GM12878 (cell line): ENCODE measurements around the gene FBXO4. TPM values are rescaled to one million over a fixed set of nuclear protein-coding genes. Genes with fewer than 3 reads are reported as not detected.
A peak's percentile ranks its signal among the peaks of the same experiment; 100 is the strongest.

Experiments
- ATAC-seq: fragments of 200-7000 bp; cut with Tn5 transposase; 3 replicates; pipeline ENCODE4 v1.9.1; 2020; ENCODE audit warnings: mild to moderate bottlenecking, moderate library complexity
- BruUV-seq: library from RNA; stranded (reverse); fragments of 400-500 nt; replicated peaks from 2 replicates; lab custom pipeline; 2021; lab: Mats Ljungman, UMichigan
- CTCF ChIA-PET: fragments of 300-600 bp; sonication (Branson Sonifier 250); formaldehyde crosslinking; extraction: SDS; loops from one replicate; lab custom pipeline; 2021; ENCODE audit warnings: inconsistent platforms; lab: Yijun Ruan, JAX
- POLR2A ChIA-PET: fragments of 350-600 bp; formaldehyde crosslinking; extraction: SDS; loops from one replicate; lab custom pipeline; 2021; ENCODE audit warnings: inconsistent platforms; lab: Charles Lee
- RAD21 ChIA-PET: fragments of 300-600 bp; sonication (Branson Sonifier 250); formaldehyde crosslinking; loops from one replicate; lab custom pipeline; 2023; ENCODE audit warnings: antibody characterized with exemption; ENCODE audit not compliant: unreplicated experiment; lab: Charles Lee
- SMC1A ChIA-PET: fragments of 300-600 bp; sonication (Branson Sonifier 250); formaldehyde crosslinking; loops from one replicate; lab custom pipeline; 2023; ENCODE audit not compliant: unreplicated experiment, uncharacterized antibody; lab: Charles Lee
- DNase-seq: peaks from one replicate; pipeline ENCODE4 v3.0.0-alpha.2; 2011; ENCODE audit warnings: low read depth, low spot score
- FAIRE-seq: peaks from 3 replicates; lab custom pipeline; 2011; peaks lifted over from hg19 to GRCh38; lab: Jason Lieb, UNC
- H2AFZ ChIP-seq: 2 replicates; pipeline ENCODE4 v1.6.0; 2011; ENCODE audit warnings: low read depth, low read length, control low read depth; ENCODE audit not compliant: control insufficient read depth
- H3K27ac ChIP-seq: 2 replicates; pipeline ENCODE4 v1.5.1; 2011; ENCODE audit warnings: control low read depth; ENCODE audit not compliant: control insufficient read depth, insufficient read depth
- H3K27me3 ChIP-seq, 2 experiments: replicated peaks in 1 of 2; 2 replicates each; pipeline versions ENCODE4 v1.6.0 to v1.6.1; 2011; ENCODE audit warnings: low read length in 1 of 2; ENCODE audit not compliant: control insufficient read depth in 2 of 2, insufficient read depth in 2 of 2
- H3K36me3 ChIP-seq, 2 experiments: 2 replicates each; pipeline ENCODE4 v1.5.1; 2011; ENCODE audit warnings: low read length in 1 of 2; ENCODE audit not compliant: control insufficient read depth in 2 of 2, insufficient read depth in 2 of 2
- H3K4me1 ChIP-seq: 2 replicates; pipeline ENCODE4 v1.6.1; 2011; ENCODE audit warnings: mild to moderate bottlenecking, low read length, moderate library complexity, mixed read lengths; ENCODE audit not compliant: control insufficient read depth, insufficient read depth
- H3K4me2 ChIP-seq: 2 replicates; pipeline ENCODE4 v1.6.0; 2011; ENCODE audit warnings: control low read depth; ENCODE audit not compliant: control insufficient read depth, insufficient read depth
- H3K4me3 ChIP-seq: fragments of 200-600 bp; sonication (generic); 2 replicates; pipeline ENCODE4 v1.5.1; 2016
- H3K79me2 ChIP-seq: 2 replicates; pipeline ENCODE4 v1.6.0; 2011; ENCODE audit warnings: low read length; ENCODE audit not compliant: control insufficient read depth, insufficient read depth
- H3K9ac ChIP-seq: 2 replicates; pipeline ENCODE4 v1.8.0; 2011; ENCODE audit warnings: low read length, control low read depth, mixed read lengths; ENCODE audit not compliant: control insufficient read depth, insufficient read depth
- H3K9me3 ChIP-seq: replicated peaks from 3 replicates; pipeline ENCODE4 v1.5.1; 2011; ENCODE audit warnings: mild to moderate bottlenecking, low read length; ENCODE audit not compliant: control insufficient read depth, insufficient read depth
- H4K20me1 ChIP-seq: 2 replicates; pipeline ENCODE4 v1.6.0; 2011; ENCODE audit not compliant: control insufficient read depth, insufficient read depth
- BACH1 ChIP-seq: fragments of 450-650 bp; IDR thresholded peaks from 2 replicates; pipeline ENCODE4 v1.6.1; 2017; ENCODE audit warnings: mild to moderate bottlenecking, borderline replicate concordance
- JUNB ChIP-seq: IDR thresholded peaks from 2 replicates; pipeline ENCODE4 v1.6.1; 2016; ENCODE audit warnings: antibody characterized with exemption, mild to moderate bottlenecking
- MYB ChIP-seq: fragments of 150-350 bp; IDR thresholded peaks from 2 replicates; pipeline ENCODE4 v1.6.1; 2014; ENCODE audit warnings: mild to moderate bottlenecking, low read depth, low read length, borderline replicate concordance
- NBN ChIP-seq: fragments of 450-650 bp; IDR thresholded peaks from 2 replicates; pipeline ENCODE4 v1.6.1; 2016
- WRNIP1 ChIP-seq: IDR thresholded peaks from 2 replicates; pipeline ENCODE4 v1.6.1; 2011; ENCODE audit warnings: low read depth, low read length, improper control_type of control experiment, borderline replicate concordance
- YBX1 ChIP-seq: fragments of 450-650 bp; IDR thresholded peaks from 2 replicates; pipeline ENCODE4 v1.6.1; 2016; ENCODE audit warnings: antibody characterized with exemption
- WGBS: methylation state at CpG from one replicate; pipeline ENCODE4 v1.1.6; 2016; ENCODE audit warnings: low lambda C conversion rate; ENCODE audit not compliant: insufficient replicate concordance, insufficient coverage; ENCODE audit errors: missing lambda C conversion rate; 5-methylcytosine and 5-hydroxymethylcytosine counted together
- in situ Hi-C: fragments of 300-500 bp; cut with MboI; formaldehyde crosslinking; loops from 9 replicates; pipeline ENCODE4 v1.14.3; 2018; ENCODE audit warnings: mixed read lengths
- intact Hi-C: fragments of 100-400 bp; cut with micrococcal nuclease; formaldehyde crosslinking; loops from one replicate; pipeline ENCODE4 v1.14.2; 2022; ENCODE audit not compliant: unreplicated experiment
- polyA plus RNA-seq, 11 experiments: library from polyadenylated mRNA; depleted of rRNA in 4 of 11; unstranded in 6 of 11; stranded (reverse) in 5 of 11; fragments of >200 nt; fragmentation: Nextera tagmentation in 4 of 11; fragmentation: Illumina TruSeq in 1 of 11; extraction: Ambion mirVana in 4 of 11; extraction: Trizol in 1 of 11; gene quantifications; 1 replicate in 1 of 11; 2 replicates in 10 of 11; pipeline versions ENCODE4 v1.2.1 to v1.2.3, GENCODE V29; 2011 to 2016; ENCODE audit warnings: inconsistent platforms in 2 of 11, missing spikeins in 2 of 11, low read depth in 1 of 11
- total RNA-seq, 4 experiments: library from RNA; depleted of rRNA in 3 of 4; stranded (reverse); fragments of >200 nt in 3 of 4; fragmentation: Illumina TruSeq in 1 of 4; extraction: Trizol in 1 of 4; gene quantifications; 2 replicates each; pipeline versions ENCODE4 v1.2.1 to v1.2.3, GENCODE V29; 2013 to 2021
- TF ChIP-seq, protein P1 (sequence below): fragments of 450-650 bp; IDR thresholded peaks from 2 replicates; pipeline ENCODE4 v1.6.1; 2016; ENCODE audit warnings: mild to moderate bottlenecking
- TF ChIP-seq, protein P2 (sequence below), 3 experiments: IDR thresholded peaks in 2 of 3; conservative IDR thresholded peaks in 1 of 3; 2 replicates each; pipeline ENCODE4 v1.5.1; 2011; ENCODE audit warnings: low read depth in 3 of 3, low read length in 3 of 3, mild to moderate bottlenecking in 3 of 3, control low read depth in 2 of 3, moderate library complexity in 2 of 3, inconsistent platforms in 1 of 3, mixed read lengths in 1 of 3; ENCODE audit not compliant: control insufficient read depth in 2 of 3, insufficient read depth in 1 of 3; ENCODE audit errors: extremely low read depth in 1 of 3
- TF ChIP-seq, protein P3 (sequence below): fragments of 450-650 bp; IDR thresholded peaks from 2 replicates; pipeline ENCODE4 v1.6.1; 2016; ENCODE audit warnings: mild to moderate bottlenecking

FBXO4 gene
- total and polyA plus RNA-seq, 10 of the 15 experiments (the other 5 are each of a cell fraction or from before 2014, with no cell fraction given): 7.2 to 30.5 (median 19.6) TPM

DNA sequence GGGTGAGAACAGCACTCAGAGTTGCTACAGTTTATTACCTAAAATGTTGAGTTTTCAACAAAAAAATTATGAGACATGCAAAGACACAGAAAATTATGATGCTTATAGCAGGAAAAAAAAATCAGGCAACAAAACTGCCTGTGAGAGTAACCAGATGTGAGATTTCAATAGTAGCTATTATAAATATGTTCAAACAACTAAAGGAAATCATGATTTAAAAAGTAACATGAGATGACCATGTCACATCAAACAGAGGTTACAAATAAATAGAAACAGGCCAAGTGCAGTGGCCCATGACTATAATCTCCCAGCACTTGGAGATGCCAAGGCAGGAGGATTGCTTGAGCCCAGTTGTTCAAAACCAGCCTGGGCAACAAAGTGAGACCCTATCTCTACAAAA lies 33.0 kb upstream of the FBXO4 start:
- Histone ChIP-seq H3K9me3 (no peaks in the 10 kb centered on the region; the same call in 2 of the 3 replicates), H3K27me3 (no peaks in the 10 kb centered on the region), H3K9ac (no peak overlapping the region), H3K27ac (no peak overlapping the region), H4K20me1 (no peaks in the 10 kb centered on the region), H3K4me2 (no peak overlapping the region), H3K79me2 (no peaks in the 10 kb centered on the region), H3K4me3 (no peak overlapping the region), H3K36me3 (no peaks in the 10 kb centered on the region), H2AFZ (no peak overlapping the region), H3K4me1 (0 out of 2 replicates have a peak, but pooled peaks cover 6% of the 10 kb centered on the region)
- TF ChIP-seq WRNIP1: no peak
- no peak for TF ChIP-seq BACH1
- TF ChIP-seq MYB: no peak
- intact Hi-C loops: no loop called here
- ChIA-PET CTCF (interaction anchor here (1.6 to 1.7 kb wide), 2 partner anchors 10 to 165 kb away, joined by 6 to 8 read pairs; no protein-coding TSS in a partner anchor), POLR2A (interaction anchor here (1.9 kb wide), 1 partner anchor 12 kb away, joined by 7 read pairs; the partner anchor contains the start of gene RIMOC1), SMC1A (interaction anchor here (1.1 to 1.8 kb wide), 2 partner anchors 12 to 165 kb away, joined by 3 to 5 read pairs; partner anchors contain the start of gene RIMOC1), RAD21 (interaction anchor here (2.7 kb wide), 1 partner anchor 12 kb away, joined by 6 read pairs; the partner anchor contains the start of gene RIMOC1)
- DNase-seq: no peak
- no peak for FAIRE-seq
- in situ Hi-C loops: no loop called here
- BruUV-seq: no TSS peak
- no peak for ATAC-seq

DNA sequence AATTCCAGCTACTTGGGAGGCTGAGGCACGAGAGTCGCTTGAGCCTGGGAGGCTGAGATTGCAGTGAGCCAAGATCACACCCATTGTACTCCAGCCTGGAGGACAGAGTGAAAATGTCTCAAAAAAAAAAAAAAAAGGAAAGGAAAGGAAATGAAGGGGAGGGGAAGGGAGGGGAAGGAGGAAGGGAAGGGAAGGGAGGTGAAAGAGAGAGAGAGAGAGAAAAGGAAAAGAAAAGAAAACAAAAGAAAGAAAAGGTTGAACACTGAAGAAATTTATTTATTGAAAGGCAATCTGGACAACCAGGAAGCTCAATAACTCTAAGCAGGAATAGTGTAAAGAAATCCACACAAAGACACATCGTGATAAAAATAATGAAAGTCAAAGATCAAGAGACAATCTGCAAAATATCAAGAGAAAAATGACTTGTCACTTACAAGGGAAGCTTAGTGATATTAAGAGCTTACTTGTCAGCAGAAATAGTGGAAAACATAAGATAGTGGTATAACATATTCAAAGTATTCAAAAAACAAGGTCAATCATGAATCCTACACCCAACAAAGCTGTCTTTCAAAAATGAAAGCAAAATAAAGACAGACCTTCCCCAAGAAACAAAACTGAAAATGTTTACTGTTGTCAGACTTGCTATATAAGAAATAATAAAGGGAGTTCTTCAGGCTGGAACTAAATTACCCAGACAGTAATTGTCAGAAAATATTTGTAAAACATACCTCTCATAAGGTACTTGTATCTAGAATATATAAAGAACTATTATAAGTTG lies 31.8 kb upstream of the FBXO4 start:
- FAIRE-seq: peak; percentile 95
- no peaks in the 10 kb centered on the region for H3K27me3 ChIP-seq
- CTCF ChIA-PET: interaction anchor here (0.6 to 1.6 kb wide), 4 partner anchors 37 to 993 kb away, joined by 3 to 8 read pairs (median 6); no protein-coding TSS in a partner anchor
- SMC1A ChIA-PET: interaction anchor here (0.7 to 1.8 kb wide), 7 partner anchors 8 to 555 kb away, joined by 3 to 6 read pairs (median 4); partner anchors contain the start of gene RIMOC1
- H4K20me1 ChIP-seq: no peaks in the 10 kb centered on the region
- BruUV-seq: no TSS peak
- H3K4me3 ChIP-seq: no peak overlapping the region
- peak overlapping the region; percentile 82 for H2AFZ ChIP-seq
- TF ChIP-seq, protein P1, sequence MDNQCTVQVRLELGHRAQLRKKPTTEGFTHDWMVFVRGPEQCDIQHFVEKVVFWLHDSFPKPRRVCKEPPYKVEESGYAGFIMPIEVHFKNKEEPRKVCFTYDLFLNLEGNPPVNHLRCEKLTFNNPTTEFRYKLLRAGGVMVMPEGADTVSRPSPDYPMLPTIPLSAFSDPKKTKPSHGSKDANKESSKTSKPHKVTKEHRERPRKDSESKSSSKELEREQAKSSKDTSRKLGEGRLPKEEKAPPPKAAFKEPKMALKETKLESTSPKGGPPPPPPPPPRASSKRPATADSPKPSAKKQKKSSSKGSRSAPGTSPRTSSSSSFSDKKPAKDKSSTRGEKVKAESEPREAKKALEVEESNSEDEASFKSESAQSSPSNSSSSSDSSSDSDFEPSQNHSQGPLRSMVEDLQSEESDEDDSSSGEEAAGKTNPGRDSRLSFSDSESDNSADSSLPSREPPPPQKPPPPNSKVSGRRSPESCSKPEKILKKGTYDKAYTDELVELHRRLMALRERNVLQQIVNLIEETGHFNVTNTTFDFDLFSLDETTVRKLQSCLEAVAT: peak; percentile 60; the same call in 1 of the 2 replicates
- TF ChIP-seq, protein P2, sequence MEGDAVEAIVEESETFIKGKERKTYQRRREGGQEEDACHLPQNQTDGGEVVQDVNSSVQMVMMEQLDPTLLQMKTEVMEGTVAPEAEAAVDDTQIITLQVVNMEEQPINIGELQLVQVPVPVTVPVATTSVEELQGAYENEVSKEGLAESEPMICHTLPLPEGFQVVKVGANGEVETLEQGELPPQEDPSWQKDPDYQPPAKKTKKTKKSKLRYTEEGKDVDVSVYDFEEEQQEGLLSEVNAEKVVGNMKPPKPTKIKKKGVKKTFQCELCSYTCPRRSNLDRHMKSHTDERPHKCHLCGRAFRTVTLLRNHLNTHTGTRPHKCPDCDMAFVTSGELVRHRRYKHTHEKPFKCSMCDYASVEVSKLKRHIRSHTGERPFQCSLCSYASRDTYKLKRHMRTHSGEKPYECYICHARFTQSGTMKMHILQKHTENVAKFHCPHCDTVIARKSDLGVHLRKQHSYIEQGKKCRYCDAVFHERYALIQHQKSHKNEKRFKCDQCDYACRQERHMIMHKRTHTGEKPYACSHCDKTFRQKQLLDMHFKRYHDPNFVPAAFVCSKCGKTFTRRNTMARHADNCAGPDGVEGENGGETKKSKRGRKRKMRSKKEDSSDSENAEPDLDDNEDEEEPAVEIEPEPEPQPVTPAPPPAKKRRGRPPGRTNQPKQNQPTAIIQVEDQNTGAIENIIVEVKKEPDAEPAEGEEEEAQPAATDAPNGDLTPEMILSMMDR (IDR thresholded peaks at IDR 0.05 in 2 of 3, conservative IDR thresholded peaks at IDR 0.05 in 1 of 3; ENCODE audit: control insufficient read depth in 2 of 3, extremely low read depth in 1 of 3, insufficient read depth in 1 of 3, low read depth in 3 of 3, low read length in 3 of 3): no peak
- TF ChIP-seq YBX1 (0 out of 2 replicates have a peak, but pooled peaks have one; percentile 6), NBN (peak; percentile 35; the same call in 1 of the 2 replicates), JUNB (no peak)
- TF ChIP-seq, protein P3, sequence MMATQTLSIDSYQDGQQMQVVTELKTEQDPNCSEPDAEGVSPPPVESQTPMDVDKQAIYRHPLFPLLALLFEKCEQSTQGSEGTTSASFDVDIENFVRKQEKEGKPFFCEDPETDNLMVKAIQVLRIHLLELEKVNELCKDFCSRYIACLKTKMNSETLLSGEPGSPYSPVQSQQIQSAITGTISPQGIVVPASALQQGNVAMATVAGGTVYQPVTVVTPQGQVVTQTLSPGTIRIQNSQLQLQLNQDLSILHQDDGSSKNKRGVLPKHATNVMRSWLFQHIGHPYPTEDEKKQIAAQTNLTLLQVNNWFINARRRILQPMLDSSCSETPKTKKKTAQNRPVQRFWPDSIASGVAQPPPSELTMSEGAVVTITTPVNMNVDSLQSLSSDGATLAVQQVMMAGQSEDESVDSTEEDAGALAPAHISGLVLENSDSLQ: peak; percentile 62; the same call in 1 of the 2 replicates
- no peaks in the 10 kb centered on the region for H3K79me2 ChIP-seq
- H3K9me3 ChIP-seq: no peaks in the 10 kb centered on the region; the same call in 2 of the 3 replicates
- intact Hi-C loops: no loop called here
- H3K4me1 ChIP-seq: 0 out of 2 replicates have a peak, but pooled peaks cover 6% of the 10 kb centered on the region
- RAD21 ChIA-PET: interaction anchor here (2.7 kb wide), 1 partner anchor 11 kb away, joined by 6 read pairs; the partner anchor contains the start of gene RIMOC1
- no peaks in the 10 kb centered on the region for H3K36me3 ChIP-seq
- H3K9ac ChIP-seq: no peak overlapping the region
- POLR2A ChIA-PET: interaction anchor here (0.7 to 1.5 kb wide), 3 partner anchors 9 to 16 kb away, joined by 3 read pairs; no protein-coding TSS in a partner anchor
- H3K27ac ChIP-seq: peak overlapping the region; percentile 18; the same call in 1 of the 2 replicates
- in situ Hi-C loops: no loop called here
- 94% methylated on average over 3 of the region's 3 CpGs for WGBS
- H3K4me2 ChIP-seq: peak overlapping the region; percentile 80
- peak; percentile 70 for ATAC-seq
- DNase-seq: no peak
